GM19397 (cell line): ENCODE data around the gene CKMT2.

Source experiments
- ATAC-seq: cut with Tn5 transposase; IDR thresholded peaks from one replicate; pipeline ENCODE4 v1.9.1; 2021; ENCODE audit warnings: mild to moderate bottlenecking, moderate library complexity; ENCODE audit not compliant: unreplicated experiment

CKMT2 gene

GRCh38 chr5:81233080-81233634 lies at the start of gene CKMT2:
Gene CKMT2 (plus strand): TSS chr5:81233322. CDS start chr5:81251133, 17,811 bp downstream.
- ATAC-seq, result no peak

- no peak for ATAC-seq
These were observed 49.0 kb upstream of the CKMT2 start for GRCh38 chr5:81183811-81184748.

- ATAC-seq, result no peak
These were observed 48.4 kb upstream of the CKMT2 start for GRCh38 chr5:81184749-81185110.

- no peak for ATAC-seq
These were observed 45.2 kb upstream of the CKMT2 start for GRCh38 chr5:81187885-81188284.

- no peak for ATAC-seq
These were observed 44.2 kb upstream of the CKMT2 start for GRCh38 chr5:81188962-81189361.

GRCh38 chr5:81189875-81190498 lies 43.1 kb upstream of the CKMT2 start:
- no peak for ATAC-seq

GRCh38 chr5:81191726-81192372 lies 41.3 kb upstream of the CKMT2 start:
- ATAC-seq, result no peak

- no peak for ATAC-seq
These were observed 40.8 kb upstream of the CKMT2 start for GRCh38 chr5:81192373-81192750.

- peak; percentile 92 for ATAC-seq
These were observed 38.3 kb upstream of the CKMT2 start for GRCh38 chr5:81194633-81195334.

- ATAC-seq, result no peak
These were observed 37.7 kb upstream of the CKMT2 start for GRCh38 chr5:81195335-81195929.

GRCh38 chr5:81202655-81203054 lies 30.5 kb upstream of the CKMT2 start:
- ATAC-seq, result no peak

GRCh38 chr5:81203729-81204128 lies 29.4 kb upstream of the CKMT2 start:
- ATAC-seq, result no peak

GRCh38 chr5:81204205-81204604 lies 28.9 kb upstream of the CKMT2 start:
- ATAC-seq, result no peak

- no peak for ATAC-seq
These were observed 28.1 kb upstream of the CKMT2 start for GRCh38 chr5:81205058-81205457.

GRCh38 chr5:81207009-81207408 lies 26.1 kb upstream of the CKMT2 start:
- ATAC-seq, result no peak

- no peak for ATAC-seq
These were observed 24.2 kb upstream of the CKMT2 start for GRCh38 chr5:81208904-81209303.

GRCh38 chr5:81209386-81209785 lies 23.7 kb upstream of the CKMT2 start:
- no peak for ATAC-seq

- no peak for ATAC-seq
These were observed 23.1 kb upstream of the CKMT2 start for GRCh38 chr5:81209869-81210493.

- ATAC-seq, result no peak
These were observed 20.8 kb upstream of the CKMT2 start for GRCh38 chr5:81212211-81212751.

- ATAC-seq, result no peak
These were observed 20.1 kb upstream of the CKMT2 start for GRCh38 chr5:81213070-81213469.
